Endometrial microvascular endothelial cells (primary cell): ENCODE data around the gene ST6GALNAC4. TPM values are rescaled to one million over a fixed set of nuclear protein-coding genes. Genes with fewer than 3 reads are reported as not detected.

Experiments used
- in situ Hi-C: cut with HindIII; loops from 2 replicates; pipeline ENCODE4 v1.10.0; 2017; ENCODE audit warnings: low sequenced_read_pairs, low pct_unique_long_range_greater_than_20kb; ENCODE audit errors: inconsistent ontology term
- total RNA-seq: library from RNA; depleted of rRNA; stranded (reverse); fragments of >200 nt; gene quantifications from one replicate; pipeline ENCODE4 v1.2.3, GENCODE V29; 2015; ENCODE audit errors: inconsistent ontology term

ST6GALNAC4 gene
- total RNA-seq, 1 donor from 2014 or later, result 107 TPM

DNA sequence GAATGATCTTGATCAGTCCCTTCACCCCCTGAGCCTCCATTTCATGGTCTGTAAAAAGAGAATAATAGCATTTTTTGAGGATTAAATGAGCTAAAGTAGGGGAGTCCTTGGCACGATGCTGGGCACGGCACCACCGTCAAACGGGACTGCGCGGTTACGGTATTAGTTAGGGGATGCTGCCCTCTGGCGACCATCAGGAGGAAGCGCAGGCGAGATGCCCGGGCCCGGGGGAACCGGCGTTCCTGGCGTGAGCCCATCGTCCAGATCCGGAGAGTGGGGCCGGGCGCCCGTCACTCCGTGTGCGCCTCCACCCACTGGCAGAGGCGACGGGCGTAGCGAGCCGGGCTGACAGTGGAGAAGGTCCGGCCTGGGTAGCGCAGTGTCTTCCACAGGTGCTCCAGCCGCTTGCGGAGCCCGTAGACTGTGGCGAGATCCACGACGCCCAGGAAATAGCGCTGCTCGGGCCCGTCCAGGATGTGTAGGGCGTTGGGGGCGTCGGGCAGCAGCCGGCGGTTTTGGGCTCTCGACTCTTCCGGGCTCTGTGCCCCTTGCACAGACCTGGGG lies 4.8 kb upstream of the ST6GALNAC4 start:
- in situ Hi-C loops, result no loop called here

DNA sequence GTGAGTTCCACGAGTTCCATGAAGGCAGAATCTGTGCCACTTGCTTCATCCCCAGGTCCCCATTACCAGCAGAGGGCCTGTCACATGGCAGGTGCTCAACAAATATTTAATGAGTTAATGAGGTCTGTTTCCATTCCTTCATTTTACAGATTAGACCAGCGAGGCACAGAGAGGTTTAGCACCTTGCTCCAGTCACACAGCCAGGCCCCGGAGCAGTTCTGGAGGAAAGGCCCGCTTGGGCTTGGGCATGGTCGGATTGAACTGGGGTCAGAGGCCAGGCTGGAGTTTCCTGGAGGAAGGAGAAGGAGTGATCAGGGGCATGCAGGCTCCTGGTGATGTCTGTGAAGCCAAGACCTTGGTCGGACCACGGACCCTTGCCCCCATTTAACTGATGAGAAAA lies 4.0 kb upstream of the ST6GALNAC4 start:
- in situ Hi-C loops, result no loop called here

- in situ Hi-C loops, result no loop called here
Observed at GRCh38 chr9:127919253-127919815, 2.5 kb upstream of the ST6GALNAC4 start.

- in situ Hi-C loops, result no loop called here
Observed at GRCh38 chr9:127918183-127919107, 1.6 kb upstream of the ST6GALNAC4 start.

DNA sequence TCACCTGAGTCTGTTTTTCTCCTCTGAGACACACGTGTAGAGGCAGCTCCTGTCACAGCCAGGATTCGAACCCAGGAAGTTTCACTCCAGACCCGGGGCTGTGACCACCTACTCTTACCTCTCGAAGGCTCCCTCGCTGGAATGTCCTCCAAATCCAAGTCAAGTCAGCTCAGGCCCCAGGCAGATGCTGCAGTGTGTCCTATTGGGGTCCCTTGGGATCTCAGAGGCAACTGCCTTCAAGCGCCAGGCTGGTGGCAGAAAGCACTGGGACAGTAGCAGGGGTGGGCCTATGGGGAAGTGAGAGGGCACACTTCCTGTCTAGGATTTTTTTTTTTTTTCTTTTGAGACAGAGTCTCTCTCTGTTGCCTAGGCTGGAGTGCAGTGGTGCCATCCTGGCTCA lies 762 bp upstream of the ST6GALNAC4 start:
- in situ Hi-C loops, result no loop called here

DNA sequence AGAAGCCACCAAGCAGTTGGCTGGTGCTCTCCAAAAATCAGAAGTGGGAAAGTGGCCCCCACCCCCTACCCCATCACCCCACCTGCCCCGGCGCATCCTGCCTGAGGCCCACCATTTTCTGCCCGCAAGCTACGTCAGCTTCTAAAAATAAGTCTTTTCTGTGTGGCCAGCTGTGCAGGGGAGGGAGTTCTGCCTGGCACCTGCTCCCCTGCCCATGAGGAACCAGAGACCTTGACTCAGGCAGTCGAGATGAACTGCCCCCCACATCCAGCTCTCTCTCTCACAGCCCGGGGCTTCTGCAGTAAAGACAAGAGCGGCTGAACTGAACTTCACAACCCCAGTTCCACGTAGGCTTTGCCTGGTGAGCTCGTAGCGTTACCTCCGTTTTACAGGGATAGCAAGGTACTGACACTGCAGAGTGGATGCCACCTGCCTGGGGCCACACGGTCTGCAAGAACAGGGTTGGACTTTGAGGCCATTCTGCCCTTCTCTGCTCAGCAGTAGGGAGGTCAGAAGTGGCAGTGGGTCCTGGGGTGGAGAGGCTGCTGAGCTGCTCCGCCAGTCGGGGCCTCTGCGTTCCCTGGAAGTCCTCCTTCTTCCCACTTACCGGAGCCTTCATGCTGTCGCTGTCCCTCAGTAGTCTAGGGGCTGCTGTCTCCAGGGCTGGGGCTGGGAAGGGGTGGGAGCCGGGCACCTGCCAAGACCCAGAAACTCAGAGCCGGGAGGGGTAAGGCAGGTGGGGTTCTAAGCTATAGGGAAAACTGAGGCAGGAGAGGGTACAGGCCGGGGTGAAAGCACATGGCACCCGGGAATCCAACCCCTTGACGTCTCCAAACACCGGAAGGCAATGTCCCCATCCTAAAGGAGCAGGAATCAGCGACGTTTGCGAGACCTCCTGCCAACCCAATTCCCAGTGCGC lies 781 bp downstream of the ST6GALNAC4 start:
- in situ Hi-C loops, result no loop called here

GRCh38 chr9:127915325-127915752 lies 1.5 kb downstream of the ST6GALNAC4 start:
- in situ Hi-C loops, result no loop called here

GRCh38 chr9:127913682-127914081 lies 3.2 kb downstream of the ST6GALNAC4 start:
- in situ Hi-C loops, result no loop called here

GRCh38 chr9:127912882-127913281 lies 4.0 kb downstream of the ST6GALNAC4 start:
- in situ Hi-C loops, result no loop called here

- in situ Hi-C loops, result no loop called here
Observed at GRCh38 chr9:127912296-127912695, 4.5 kb downstream of the ST6GALNAC4 start.

DNA sequence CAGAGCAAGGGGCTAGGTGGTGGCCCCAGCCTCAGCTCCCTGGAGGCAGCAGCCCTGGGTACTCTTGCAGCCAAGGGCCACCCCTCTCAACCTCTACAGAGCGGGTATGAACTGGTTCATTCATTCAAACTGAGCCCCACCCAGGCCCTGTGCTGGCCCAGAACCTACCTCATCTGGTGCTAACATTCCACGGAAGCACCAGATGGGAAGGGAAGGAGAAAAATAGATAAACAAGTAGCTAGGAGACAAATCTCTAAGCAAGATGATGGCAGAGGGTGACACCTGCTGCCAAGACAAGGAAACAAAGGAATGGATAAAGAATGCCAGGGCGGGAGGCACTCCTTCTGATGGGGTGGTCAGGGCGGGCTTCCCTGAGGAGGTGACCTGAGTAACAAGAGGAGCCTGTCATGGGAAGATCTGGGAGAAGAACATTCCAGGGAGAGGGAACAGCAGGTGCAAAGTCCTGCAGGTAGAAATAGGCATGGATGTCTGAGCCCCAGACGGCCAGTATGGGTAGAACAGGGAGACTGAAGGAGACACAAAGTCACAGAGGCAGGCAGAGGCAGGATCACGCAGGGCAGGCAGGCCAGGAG lies 6.1 kb downstream of the ST6GALNAC4 start:
- in situ Hi-C loops, result no loop called here

GRCh38 chr9:127909839-127910273 lies 7.0 kb downstream of the ST6GALNAC4 start:
- in situ Hi-C loops, result no loop called here

GRCh38 chr9:127908660-127908926 lies 8.2 kb downstream of the ST6GALNAC4 start:
- in situ Hi-C loops, result no loop called here

DNA sequence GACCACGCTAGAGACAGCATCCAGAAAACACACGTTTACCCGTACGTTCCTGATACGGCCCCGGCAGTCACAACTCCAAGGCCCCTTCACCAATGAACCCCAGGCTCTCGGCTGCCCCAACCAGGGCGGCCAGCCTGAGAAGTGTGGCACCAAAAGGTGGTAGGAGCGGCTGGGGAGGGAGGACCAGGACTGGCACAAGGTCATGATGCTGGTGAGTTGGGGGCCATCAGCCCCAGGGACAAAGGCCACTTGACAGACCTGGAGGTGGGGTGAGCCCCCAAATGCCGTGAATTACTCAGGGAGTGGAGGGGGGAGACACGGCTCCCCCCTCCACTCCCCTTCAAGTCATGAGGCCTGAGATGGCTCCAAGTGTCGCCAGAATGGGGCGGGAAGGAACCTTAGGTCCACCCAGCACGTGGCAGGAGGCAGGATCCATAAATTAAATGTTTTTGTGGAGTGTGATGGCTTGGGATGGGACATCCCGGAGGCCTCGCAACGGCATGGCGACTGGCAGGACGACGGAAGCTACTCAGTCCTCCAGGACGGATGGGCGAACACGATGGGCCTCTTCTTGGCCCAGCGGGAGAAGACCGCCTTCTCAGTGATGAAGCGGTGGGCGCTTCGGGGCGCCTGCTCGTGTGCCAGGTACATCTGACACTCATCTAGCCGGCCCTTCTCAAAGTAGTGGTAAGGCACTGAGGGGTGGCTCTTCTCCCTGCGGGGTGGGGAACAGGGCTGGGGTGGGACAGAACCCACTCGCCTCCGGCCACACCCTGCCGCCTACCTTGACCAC lies 8.8 kb downstream of the ST6GALNAC4 start:
- in situ Hi-C loops, result no loop called here

DNA sequence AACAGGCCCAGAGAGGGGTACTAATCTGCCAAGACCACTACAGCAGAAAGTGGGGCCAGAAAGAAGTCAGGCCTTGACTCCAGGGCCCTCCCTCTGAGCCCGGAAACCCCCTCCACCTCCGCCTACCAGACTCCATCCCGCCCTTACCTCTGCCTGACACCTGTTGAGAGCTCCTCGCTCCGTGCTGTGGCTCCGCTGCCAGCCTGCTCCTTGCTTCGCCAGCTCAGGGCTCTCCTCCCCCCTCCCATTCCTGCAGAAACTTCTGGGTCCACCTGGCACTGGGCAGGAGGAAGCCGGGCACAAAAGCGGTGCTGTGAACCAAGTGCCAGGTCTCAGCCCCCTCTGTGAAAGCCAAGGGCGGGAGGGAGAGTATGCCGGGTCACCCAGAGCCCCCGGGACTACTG lies 11.1 kb downstream of the ST6GALNAC4 start:
- in situ Hi-C loops, result no loop called here

GRCh38 chr9:127905004-127905728 lies 11.7 kb downstream of the ST6GALNAC4 start:
- in situ Hi-C loops, result no loop called here

GRCh38 chr9:127904561-127905003 lies 12.3 kb downstream of the ST6GALNAC4 start:
- in situ Hi-C loops, result no loop called here
